SIG-M5 treated with dmso at 0.1 percent for 504 hours (cell line): Measurements from ENCODE around the gene EGLN2.
"Not testable (repeated sequence)": the region's sequence is repeated elsewhere in the genome, so short reads cannot be mapped to it uniquely, and the experiment has no call there.

ENCODE experiments used
- DNase-seq: peaks from one replicate; lab custom pipeline; 2025; ENCODE audit not compliant: unreplicated experiment; lab: John Stamatoyannopoulos, UW

The EGLN2 gene

DNA sequence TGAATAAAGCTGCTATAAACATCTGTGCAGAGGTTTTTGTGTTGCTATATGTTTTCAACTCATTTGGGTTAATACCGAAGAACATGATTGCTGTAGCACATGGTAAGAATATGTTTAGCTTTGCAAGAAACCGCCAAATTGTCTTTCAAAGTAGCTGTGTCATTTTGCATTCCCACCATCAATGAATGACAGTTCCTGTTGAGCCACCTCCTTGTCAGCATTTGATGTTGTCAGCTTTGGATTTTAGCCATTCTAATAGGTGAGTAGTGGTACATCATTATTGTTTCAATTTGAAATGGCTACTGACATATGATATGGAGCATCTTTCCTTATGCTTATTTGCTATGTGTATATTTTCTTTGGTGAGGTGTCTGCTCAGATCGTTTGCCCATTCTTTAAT, 43.0 kb downstream of the EGLN2 start:
- not testable (repeated sequence) for DNase-seq

DNA sequence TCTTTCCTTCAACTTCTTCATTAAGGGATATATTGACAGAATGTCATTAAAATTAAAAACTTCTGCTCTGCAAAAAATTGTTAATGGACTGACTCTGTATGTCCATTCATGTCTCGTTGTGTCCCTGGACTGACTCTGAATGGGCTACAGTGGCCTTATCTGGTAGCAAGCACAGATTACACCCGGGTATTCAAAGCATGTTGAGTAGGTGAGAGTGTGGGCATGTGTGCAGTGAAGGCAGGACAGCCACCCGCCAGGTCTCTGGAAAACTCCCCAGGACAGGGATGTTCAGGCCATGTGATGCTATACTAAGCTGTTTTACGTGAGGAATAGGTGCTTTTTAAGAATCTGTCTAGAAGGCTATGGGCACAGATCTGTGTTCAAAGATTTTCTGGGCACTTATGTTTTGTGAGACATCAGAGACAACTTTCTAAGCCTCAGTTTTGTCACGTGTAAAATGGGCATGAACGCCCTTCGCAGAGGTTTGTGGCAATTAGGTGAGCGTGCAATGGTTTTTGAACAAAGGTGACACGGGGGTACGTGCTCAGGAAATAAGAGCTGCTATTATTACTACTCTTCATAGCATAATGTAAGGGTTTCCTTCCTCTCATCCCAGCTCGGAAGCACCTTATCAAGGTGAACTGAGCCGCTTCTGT, 44.1 kb downstream of the EGLN2 start:
- not testable (repeated sequence) for DNase-seq

DNA sequence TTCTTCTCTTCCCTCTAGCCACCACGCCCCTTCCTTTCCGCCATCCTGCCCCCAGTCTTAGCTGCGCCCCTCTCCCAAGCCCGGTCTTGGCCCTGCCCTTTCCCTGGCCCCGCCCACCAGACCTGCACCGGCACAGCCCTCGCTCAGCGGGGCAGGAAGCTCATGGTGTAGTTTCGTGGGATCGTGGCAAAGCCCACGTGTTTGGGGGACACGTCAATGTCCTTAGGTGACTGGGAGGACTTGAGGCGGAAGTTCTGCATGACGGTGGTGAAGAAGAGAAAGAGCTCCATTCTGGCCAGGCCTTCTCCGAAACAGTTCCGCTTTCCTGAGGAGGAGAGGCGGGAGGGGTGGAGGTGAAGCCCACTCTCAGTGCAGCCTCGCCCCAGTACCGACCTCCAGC, 44.7 kb downstream of the EGLN2 start:
- DNase-seq, result not testable (repeated sequence)

DNA sequence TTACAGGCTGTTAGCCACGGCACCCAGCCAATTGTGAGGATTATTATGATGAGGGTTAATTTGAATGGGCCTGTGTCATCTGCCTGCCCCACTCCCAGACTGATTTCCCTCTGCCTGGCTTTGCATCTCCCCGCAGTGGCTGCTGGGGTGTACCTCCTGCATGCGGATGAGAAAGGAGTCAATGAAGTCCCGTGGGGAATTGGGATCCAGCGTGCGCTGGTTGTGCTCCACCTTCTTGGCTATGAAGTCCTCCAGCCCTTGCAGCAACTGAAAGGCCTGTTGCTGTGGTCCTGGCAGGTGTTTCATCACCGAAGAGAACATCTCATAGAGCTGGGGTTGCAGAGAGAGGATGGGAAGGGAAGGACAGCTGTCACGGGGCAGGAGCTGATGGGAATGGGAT, 47.7 kb downstream of the EGLN2 start:
- not testable (repeated sequence) for DNase-seq

DNA sequence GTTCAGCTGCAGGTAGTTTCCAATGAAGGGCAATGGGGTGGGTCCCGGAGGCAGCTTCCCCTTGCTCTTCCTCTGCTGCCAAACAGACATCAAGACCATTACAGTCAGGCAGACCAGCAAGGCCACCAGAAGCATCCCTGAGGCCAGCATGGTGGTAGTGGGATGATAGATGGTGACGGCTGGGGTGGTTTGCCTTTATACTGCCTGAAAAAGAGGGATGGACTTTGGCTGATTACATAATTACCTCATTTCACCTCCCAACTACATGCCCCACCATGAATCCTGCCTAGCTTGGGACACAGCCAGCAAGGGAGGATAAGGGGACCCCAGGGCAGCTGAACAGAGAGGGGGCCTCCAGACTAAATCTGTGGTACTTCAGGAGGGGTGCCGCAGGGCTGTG, 51.3 kb downstream of the EGLN2 start, which contains the start of gene CYP2A6:
CYP2A6 (minus strand) TSS at position 171 of the 400 bp plus-strand sequence; CDS start at position 150, 21 bp downstream.
- not testable (repeated sequence) for DNase-seq

DNA sequence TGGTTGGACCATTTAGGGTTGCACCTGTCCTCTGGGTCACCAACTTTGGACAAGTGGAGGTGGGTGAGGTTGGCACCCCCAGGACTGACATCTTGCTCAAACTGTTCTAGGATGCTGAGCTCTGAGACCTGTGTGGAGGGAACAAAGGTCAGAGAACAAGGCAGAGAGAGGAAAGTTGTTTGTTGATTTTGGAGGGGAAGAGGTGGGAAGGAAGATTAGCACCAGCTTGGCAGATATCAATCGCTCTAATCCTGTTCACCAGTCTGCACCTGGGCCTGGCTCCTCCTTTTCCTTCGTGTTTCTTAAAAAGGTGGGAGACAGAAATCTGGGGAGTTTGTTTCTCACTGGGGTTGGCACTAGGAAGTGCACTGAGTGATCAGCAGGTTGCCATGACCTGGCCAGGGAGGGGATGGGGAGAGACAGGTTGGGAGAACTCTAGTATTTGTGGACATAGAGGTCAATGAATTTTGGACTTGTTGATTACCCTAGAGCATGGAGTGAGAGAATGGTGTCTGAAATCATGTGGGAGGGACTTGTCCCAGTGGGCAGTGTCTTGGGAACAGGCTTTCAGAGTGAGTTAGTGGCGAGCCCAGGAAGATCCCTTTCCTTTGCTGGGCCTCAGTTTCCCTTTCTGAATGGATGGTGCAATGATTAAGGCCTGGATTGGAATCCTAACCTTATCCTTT, 53.6 kb downstream of the EGLN2 start:
- DNase-seq, result not testable (repeated sequence)
